GM04503 (cell line): ENCODE data around the gene NUP98.
"Not testable (repeated sequence)": the region's sequence is repeated elsewhere in the genome, so short reads cannot be mapped to it uniquely, and the experiment has no call there.

Source experiments
- DNase-seq: peaks from one replicate; pipeline ENCODE4 v3.0.0-alpha.2; 2012; ENCODE audit warnings: low read depth

NUP98 gene

DNA sequence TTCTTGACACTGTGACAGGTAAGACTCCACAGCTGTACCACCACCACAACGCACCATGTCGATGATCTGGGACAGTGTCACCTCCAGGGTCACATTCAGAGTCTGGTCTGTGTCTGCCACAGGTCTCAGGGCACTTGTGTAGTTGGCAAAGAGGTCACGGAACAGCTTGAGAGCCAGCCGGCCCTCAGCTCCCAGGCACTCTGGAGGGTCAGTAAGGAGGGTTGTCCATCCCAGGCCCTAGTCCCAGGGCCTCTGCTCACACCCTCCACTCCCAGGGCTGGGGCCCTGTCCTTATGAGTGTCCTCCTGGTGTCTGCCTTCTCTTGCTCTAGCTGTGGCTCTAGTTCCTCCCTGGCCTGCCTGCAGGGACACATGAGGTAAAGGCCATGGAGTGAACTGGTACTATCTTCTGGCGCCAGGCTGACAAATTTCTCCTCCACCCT is 127.6 kb downstream of the NUP98 start:
- no peak for DNase-seq

DNA sequence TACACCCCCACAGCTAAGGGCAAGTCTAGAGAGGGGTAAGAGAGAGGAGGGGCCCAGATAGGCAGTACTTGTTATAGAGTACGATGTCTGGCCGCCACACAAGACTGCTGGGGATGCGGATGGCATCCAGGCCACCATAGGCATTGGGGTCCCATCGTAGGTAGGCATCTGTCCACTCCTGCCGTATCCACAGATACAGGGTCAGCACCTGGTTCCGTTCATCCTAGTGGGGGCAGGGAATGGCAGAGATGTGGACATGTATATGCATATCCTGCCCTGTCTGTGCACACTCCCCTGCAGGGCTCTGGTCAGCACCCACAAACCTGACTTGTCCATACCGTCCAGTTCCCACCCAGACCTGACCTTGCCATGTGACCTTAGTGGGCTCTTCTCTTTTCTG is 128.2 kb downstream of the NUP98 start:
- DNase-seq, result no peak

DNA sequence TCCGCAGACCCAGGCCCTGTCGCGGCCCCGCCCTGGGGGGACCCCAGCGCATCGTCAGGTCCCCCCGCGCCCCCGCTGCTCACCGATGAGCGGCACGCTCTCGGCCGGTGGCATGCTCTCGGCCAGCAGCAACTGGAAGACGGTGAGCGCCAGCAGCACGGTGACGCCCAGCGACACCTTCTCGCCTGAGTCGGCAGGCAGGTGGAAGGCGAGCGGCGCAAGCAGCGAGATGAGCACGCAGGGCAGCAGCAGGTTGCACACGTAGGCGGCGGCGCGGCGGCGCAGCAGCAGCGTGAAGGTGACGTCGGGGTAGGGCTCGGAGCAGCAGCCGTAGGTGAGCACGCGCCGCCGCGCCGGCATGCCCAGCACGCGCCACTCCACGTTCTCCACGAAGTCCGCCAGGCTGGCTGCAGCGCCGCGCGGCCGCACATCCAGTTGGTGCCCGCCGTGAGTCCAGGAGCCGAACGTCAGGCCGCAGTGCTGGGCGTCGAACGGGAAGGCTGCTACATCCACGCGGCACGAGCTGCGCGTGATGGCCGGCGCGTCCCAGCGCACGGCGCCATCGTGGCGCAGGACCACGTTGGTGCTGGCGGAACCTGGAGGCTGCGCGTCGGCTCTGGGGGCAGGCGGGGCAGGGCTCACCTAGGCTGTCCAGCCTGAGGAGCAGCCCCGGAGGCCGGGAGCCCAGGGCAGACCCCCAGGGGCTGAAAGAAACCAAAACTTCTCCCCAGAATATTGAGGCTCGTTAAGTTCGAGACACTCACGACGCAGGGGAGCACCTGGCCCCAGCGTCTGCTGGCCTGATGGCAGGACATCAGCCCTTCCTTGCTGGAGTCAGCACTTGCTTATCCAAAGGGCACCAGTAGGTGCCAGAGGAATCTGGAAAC is 130.0 kb downstream of the NUP98 start:
- no peak for DNase-seq

DNA sequence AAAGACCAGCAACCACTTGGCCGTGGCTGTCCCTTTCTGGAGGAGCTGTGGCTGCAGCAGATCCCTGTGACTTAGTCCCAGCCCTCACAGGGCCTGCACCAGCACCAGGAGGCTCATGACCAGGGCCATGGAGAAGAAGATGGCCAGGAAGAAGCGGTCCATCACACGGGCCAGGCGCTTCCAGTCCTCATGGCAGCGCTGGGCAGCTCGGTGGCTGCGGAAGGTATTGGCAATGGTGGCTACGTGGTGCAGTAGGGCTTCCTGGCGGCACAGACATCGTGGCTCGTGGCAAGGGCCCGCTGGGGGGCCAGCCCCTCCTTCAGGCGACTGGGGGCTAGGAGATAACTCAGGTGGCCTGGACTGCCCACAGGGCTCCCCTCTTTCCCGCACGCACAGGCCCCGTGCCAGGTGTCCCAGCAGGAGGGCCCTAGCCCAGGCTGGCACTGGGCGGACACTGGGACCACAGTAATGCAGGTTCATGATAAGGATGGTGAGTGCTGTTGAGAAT is 131.3 kb downstream of the NUP98 start:
- DNase-seq, result no peak

DNA sequence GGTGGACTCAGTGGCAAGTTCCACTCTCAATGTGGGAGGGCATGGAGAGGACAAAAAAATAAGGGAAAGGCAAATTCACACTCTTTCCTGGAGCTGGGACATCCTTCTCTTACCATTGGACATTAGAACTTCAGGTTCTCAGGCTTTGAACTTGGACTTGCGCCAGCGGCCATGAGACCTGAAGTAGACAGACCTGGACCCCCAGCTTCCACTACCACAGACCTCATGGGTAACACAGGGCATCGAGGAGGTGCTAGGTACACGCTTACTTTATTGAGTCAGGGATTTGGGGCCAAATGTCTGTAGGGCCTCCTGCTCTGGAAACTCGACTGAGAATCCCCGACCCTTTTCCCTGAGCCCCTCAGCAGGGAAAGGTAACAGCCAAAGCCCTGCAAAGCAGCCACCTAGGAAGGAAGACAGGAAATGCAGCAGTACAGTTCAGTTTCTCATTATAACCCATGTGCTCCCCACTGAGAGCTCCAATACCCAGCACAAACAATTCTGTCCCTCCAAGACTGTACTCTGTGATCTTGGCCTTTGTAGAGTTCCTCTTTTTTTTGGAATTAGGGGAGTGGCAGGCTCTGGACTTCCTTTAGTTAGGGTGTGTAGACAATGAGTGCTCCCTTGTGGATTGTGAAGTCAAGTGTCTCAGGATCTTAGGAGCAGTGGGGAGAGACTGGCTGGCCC is 131.9 kb downstream of the NUP98 start:
- no peak for DNase-seq

DNA sequence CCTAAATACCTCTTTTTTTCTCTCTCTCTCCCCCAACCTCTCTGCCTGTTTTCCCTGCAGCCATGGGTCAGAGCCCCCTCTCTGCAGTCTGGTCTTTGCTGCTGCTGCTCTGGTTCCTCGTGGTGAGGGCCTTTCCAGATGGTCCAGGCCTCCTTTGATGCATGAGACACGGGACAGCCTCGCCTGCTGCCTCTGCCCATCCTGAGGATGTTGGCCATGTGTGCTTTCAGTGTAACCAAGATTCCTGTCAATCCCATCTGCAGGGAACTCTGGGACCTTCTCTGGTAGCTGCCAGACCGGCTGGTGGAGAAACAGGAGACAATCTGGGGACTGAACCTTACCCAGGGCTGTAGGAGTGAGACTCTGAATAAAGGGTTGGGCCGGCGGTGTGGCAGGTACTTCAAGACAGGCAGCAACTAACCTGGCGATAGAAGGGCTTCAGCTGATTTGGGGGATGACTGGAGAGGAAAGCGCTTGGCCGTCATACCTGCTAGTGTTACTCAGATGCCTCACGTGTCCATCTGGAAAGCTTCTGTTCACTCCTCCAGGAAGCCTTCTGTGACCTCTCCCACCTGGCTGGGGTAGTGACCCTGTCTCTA is 133.2 kb downstream of the NUP98 start:
- no peak for DNase-seq

DNA sequence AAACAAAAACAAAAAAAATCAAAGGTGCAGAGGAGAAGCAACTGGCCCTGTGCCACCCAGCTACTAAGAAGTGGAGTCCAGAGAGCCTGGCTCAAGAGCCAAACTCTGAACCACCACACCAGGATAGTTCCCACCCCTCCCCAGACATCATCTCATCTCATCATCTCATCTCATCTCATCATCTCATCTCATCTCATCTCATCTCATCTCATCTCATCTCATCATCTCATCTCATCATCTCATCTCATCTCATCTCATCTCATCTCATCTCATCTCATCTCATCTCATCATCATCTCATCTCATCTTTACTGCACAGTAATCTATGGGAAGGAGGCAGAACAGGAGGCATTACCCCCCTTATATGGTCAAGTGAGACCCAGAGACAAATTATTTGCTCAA is 134.5 kb downstream of the NUP98 start:
- no peak for DNase-seq

DNA sequence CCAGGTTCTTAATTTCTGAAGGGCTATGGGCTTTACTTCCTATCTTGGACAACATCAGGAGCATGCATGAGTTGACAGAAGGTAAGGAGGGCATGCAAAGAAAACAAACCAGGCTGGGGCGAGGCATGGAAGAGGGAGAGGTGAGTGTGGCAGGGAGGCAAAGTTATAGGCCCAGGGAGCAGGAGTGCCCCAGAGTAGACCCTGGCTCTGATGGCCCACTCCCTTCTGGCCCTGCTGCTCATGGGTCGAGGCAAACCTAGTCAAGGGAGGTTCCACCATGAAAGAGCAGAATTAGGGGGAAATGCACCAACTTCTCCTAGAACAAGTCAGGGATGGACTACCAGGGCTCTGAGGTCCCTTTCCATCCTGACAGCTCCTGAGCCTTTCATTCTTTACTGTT is 136.4 kb downstream of the NUP98 start:
- DNase-seq, result no peak

DNA sequence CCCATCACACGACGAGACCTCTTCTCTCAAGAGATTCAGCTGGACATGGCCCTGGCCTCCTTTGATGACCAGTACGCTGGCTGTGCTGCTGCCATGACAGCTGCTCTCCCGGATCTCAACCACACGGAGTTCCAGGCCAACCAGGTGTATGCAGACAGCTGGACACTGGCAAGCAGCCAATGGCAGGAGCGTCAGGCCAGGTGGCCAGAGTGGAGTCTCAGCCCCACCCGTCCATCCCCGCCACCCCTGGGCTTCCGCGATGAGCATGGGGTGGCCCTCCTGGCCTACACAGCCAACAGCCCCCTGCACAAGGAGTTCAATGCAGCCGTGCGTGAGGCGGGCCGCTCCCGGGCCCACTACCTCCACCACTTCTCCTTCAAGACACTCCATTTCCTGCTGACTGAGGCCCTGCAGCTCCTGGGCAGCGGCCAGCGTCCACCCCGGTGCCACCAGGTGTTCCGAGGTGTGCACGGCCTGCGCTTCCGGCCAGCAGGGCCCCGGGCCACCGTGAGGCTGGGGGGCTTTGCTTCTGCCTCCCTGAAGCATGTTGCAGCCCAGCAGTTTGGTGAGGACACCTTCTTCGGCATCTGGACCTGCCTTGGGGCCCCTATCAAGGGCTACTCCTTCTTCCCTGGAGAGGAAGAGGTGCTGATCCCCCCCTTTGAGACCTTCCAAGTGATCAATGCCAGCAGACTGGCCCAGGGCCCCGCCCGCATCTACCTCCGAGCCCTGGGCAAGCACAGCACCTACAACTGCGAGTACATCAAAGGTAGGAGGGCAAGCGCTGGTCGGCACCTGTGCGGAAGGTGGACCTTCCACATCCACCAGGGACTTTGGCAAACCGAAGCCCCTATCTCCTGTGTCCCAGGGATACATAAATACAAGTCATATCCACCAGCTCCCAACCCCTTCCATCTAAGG is 137.5 kb downstream of the NUP98 start:
- no peak for DNase-seq

DNA sequence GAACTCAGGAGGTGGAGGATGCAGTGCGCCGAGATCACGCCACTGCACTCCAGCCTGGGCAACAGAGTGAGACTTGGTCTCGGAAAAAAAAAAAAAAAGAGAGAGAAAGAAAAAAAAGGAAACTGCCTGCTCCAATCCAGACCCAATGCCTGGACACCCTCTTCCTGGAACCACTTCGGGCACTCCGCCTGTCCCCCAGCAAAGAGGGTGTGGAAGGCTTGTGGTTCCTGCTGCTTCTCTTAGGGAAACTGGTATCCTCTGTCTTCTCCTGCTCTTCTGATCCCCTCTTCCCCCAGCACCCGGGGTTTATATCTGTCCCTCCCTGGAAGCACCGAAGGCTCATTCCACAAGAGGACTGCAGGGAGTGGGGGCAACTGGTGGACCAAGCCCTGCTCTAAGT is 139.1 kb downstream of the NUP98 start:
- no peak for DNase-seq

DNA sequence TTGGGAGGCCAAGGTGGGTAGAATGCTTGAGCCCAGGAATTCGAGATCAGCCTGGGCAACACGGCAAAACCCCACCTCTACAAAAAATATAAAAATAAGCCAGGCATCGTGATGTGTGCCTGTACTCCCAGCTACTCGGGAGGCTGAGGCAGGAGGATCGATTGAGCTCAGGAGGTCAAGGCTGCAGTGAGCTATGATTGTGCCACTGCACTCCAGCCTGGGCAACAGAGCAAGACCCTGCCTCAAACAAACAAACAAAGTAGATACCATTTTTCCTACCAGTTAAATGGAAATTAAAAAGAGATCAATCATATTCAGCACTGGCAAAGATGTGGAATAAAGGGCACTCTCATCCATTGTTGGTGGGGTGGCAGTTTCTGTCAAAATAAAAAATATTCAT is 140.0 kb downstream of the NUP98 start:
- not testable (repeated sequence) for DNase-seq

DNA sequence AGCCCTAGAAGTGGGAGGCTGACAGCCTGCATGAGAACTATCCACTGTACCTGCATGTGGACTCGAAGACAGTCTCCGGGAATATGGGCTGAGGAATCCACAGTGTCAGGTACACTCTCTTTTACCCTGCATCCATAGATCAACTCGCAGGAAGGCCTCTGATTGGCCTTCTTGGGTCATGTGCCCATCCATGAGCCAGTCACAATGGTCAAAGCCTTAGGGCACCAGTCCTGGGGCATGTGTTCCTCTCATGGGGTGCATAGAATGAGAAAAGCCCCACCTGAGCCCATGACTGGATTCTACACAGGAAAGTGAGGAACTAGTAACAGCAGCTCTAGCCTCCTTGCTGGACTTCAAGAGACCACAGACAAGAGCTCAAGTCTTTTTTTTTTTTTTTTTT is 141.8 kb downstream of the NUP98 start:
- no peak for DNase-seq

DNA sequence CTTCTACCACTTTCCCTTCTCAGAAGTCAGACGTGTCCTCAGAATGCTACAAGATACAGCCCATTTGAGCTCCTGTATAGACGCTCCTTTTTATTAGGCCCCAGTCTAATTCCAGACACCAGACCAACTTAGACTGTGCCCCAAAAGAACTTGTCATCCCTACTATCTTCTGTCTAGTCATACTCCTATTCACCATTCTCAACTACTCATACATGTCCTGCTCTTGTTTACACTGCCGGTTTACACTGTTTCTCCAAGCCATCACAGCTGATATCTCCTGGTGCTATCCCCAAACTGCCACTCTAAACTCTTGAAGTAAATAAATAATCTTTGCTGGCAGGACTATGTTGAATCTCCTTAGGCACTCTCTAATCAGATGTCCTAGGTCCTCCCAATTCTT is 144.8 kb downstream of the NUP98 start:
- not testable (repeated sequence) for DNase-seq

DNA sequence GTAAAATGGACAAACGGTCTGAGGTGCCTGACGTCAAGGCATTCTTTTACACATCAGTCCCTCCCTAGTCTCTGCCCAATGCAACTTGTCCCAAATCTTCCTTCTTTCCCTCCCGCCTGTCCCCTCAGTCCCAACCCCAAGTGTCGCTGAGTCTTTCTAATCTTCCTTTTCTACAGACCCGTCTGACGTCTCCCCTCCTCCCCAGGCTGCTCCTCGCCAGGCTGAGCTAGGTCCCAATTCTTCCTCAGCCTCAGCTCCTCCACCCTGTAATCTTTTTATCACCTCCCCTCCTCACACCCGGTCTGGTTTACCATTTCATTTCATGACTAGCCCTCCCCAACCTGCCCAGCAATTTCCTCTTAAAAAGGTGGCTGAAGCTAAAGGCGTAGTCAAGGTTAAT is 148.0 kb downstream of the NUP98 start:
- not testable (repeated sequence) for DNase-seq

DNA sequence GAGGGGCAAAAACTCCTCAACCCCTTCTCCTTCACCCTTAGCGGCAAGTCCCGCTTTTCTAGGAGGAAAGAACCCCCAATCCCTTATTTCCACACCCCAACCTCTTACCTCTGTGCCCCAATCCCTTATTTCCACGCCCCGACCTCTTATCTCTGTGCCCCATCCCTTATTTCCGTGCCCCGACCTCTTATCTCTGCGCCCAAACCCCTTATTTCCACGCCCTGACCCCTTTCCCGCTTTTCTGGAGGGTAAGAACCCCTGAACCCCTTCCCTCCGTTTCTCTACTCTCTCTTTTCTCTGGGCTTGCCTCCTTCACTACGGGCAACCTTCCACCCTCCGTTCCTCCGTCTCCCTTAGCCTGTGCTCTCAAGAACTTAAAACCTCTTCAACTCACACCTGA is 148.5 kb downstream of the NUP98 start:
- DNase-seq, result not testable (repeated sequence)

DNA sequence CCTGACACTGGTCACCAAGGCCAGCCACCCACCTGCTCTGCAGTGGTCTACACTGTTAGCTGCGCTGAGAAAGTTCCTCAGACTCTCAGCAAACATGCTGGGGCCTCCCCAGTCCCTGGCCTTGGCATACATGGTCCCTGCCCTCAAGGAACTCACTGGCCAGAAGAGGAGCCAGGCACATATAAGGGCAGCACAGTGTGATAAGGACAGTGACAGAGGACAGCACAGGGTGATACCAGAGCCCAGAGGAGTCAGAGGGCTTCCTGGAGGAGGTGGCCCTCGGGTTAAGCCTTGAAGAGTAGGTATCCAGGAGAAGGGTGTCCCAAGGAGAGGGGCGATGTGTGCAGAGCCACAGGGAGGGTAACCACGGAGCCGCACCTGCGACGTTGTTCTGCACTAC is 151.8 kb downstream of the NUP98 start:
- DNase-seq, result no peak

DNA sequence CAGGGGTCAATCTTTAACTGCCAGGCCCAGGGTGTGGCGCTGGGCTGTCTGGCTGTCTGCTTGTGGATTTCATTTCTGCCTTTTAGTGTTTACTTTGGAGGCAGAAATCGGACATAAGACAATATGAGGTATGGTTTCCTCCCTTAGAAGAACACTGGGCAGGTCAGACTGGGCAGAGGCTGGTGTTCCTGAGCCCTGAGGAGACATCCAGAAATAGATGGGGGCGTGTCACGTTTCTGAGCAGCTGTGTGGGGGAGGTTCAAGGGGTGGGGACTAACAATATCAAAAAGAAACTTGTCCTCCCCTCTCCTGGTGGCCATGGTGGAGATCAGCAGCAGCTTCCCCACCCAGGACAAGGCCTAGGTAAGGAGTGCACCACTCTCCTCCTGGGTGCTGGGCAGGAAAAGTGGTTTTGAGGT is 152.5 kb downstream of the NUP98 start, which contains the start of gene ART1:
TSS of gene ART1 (plus strand) at position 312 of the 419 bp plus-strand sequence. CDS start 14,086 bp downstream, outside the sequence.
- no peak for DNase-seq

DNA sequence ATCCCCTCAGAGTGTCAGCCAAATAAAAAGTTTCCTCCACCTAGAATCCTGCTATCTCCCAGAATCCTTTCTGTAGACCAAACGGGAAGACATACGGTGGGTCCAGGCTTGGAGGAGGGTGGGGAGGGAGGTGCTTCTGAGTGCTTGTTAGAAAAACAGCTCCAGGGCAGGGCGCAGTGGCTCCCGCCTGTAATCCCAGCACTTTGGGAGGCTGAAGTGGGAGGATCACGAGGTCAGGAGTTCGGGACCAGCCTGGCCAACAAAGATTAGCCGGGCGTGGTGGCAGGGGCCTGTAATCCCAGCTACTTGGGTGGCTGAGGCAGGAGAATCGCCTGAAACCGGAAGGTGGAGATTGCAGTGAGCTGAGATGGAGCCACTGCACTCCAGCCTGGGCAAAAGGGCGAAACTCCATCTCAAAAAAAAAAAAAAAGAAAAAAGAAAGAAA is 154.2 kb downstream of the NUP98 start:
- DNase-seq, result not testable (repeated sequence)

DNA sequence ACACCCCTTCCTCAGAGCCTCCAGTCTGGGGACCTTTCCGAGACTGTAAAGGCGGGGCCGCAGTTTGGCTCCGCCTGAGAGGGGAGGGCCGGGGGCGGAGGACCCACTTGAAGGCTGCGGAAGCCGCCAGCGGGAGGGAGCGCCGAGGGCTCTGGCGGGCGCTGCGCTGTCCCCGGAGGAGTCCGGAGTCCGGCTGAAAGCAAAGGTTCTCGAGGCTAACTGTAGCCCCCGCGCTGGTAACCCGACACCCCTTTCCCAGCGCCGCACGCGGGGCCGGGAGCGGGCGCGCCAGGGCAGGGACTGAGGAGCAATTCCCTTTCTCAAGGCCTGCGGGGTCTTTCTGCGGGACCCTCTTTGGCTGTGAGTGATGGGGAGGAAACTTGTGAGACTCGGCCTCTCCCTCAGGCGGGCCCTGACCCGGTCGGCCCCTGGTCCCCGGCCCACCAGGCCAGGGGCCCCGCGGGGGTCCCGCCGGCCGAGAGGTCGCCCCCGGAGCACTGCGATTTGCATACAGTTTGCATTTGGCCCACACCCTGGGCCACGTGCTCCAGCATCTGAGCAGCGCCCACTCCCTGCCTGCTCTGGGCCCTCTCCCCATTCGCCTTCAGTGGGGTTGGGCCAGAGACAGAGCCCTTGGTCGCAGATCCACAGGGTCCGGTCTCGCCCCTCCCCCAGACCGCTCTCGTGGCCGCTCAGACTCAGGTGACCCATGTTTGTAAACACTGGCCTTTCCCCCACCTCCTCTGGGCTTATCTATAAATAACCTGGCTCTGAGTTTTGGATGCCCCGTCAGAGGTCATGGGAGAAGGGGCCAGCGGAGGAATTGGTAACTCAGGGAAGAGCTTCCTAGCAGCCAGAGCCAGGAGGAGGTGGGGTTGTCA is 155.0 kb downstream of the NUP98 start:
- no peak for DNase-seq

DNA sequence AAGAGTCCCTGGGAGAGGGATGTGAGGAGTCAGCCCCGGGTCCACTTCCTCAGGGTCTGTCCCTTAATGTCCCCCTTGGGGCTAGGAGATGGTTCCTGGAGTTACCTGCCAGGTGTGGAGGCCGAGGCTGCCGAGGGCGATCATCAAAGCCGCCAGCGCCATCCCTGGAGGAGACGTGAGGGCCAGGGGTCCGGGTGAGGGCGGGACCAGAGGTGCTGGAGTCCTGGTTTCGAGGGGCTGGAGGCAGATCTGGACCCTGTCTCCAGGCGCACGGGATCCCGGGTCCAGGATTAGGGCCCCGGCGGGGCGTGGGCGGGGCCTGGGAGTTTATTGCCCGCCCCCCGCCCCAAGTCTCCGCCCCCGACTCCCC is 155.7 kb downstream of the NUP98 start, which contains the start of gene ART5:
TSS of gene ART5 (minus strand) at position 292 of the 370 bp plus-strand sequence. CDS start at position 162, 130 bp downstream.
- no peak for DNase-seq
